K562 (cell line): ENCODE data around the gene ZNF652. TPM values are rescaled to one million over a fixed set of nuclear protein-coding genes. Genes with fewer than 3 reads are reported as not detected.

Experiments
- DMBX1 ChIP-seq: fragments of 250-450 bp; sonication (Bioruptor Pico); IDR thresholded peaks from 2 replicates; pipeline ENCODE4 v1.8.0; 2022; ENCODE audit warnings: inconsistent platforms, mild to moderate bottlenecking, moderate library complexity, borderline replicate concordance
- KLF1 ChIP-seq: fragments of 450-650 bp; IDR thresholded peaks from 2 replicates; pipeline ENCODE4 v1.6.1; 2016; ENCODE audit warnings: missing genetic modification characterization, missing compliant biosample characterization
- LCOR ChIP-seq: sonication (generic); formaldehyde crosslinking; IDR thresholded peaks from 2 replicates; pipeline ENCODE4 v1.8.0; 2022; ENCODE audit warnings: mild to moderate bottlenecking, missing genetic modification reagents
- SRSF3 ChIP-seq: fragments of 200-400 bp; formaldehyde crosslinking; IDR thresholded peaks from 2 replicates; pipeline ENCODE4 v1.6.1; 2016; ENCODE audit warnings: mild to moderate bottlenecking, low read length, moderate library complexity; ENCODE audit not compliant: insufficient read depth
- TAL1 ChIP-seq: fragments of 450-650 bp; IDR thresholded peaks from 2 replicates; pipeline ENCODE4 v1.6.1; 2016; ENCODE audit warnings: mild to moderate bottlenecking
- TARDBP ChIP-seq: fragments of 450-650 bp; IDR thresholded peaks from 2 replicates; pipeline ENCODE4 v1.6.1; 2016
- TFAM ChIP-seq: fragments of 250-450 bp; sonication (Bioruptor Pico); conservative IDR thresholded peaks from 2 replicates; pipeline ENCODE4 v1.5.0; 2021; ENCODE audit warnings: mild to moderate bottlenecking, moderate library complexity
- U2AF1 ChIP-seq: fragments of 200-400 bp; formaldehyde crosslinking; optimal IDR thresholded peaks from 2 replicates; pipeline ENCODE3; 2017; ENCODE audit warnings: mild to moderate bottlenecking, low read depth, low read length, moderate library complexity
- ZNF124 ChIP-seq: sonication (generic); formaldehyde crosslinking; IDR thresholded peaks from 2 replicates; pipeline ENCODE4 v1.8.1; 2022; ENCODE audit warnings: missing genetic modification reagents
- ZNF589 ChIP-seq: fragments of 200-800 bp; sonication (Bioruptor generic); IDR thresholded peaks from 2 replicates; pipeline ENCODE4 v1.6.1; 2016; ENCODE audit warnings: low read depth, missing genetic modification characterization, missing compliant biosample characterization
- ZNF707 ChIP-seq: fragments of 250-450 bp; sonication (Bioruptor Pico); conservative IDR thresholded peaks from 2 replicates; pipeline ENCODE4 v1.8.0; 2022; ENCODE audit warnings: inconsistent platforms, mild to moderate bottlenecking, moderate library complexity
- polyA plus RNA-seq, 8 experiments: library from polyadenylated mRNA; depleted of rRNA in 4 of 8; stranded (reverse) in 5 of 8; unstranded in 3 of 8; fragments of >200 nt; fragmentation: Nextera tagmentation in 2 of 8; fragmentation: Illumina TruSeq in 1 of 8; extraction: Ambion mirVana in 2 of 8; extraction: Trizol in 1 of 8; gene quantifications; 2 replicates each; pipeline versions ENCODE4 v1.2.1 to v1.2.3, GENCODE V29; 2011 to 2014; ENCODE audit warnings: inconsistent platforms in 1 of 8, missing spikeins in 1 of 8
- total RNA-seq, 7 experiments: library from RNA; depleted of rRNA in 6 of 7; stranded (reverse); fragments of >200 nt in 6 of 7; fragmentation: Illumina TruSeq in 2 of 7; extraction: Trizol in 2 of 7; gene quantifications; 2 replicates each; pipeline versions ENCODE4 v1.2.1 to v1.2.3, GENCODE V29; 2011 to 2021; ENCODE audit warnings: low replicate concordance in 1 of 7
- TF ChIP-seq, protein P1 (sequence below): fragments of 250-450 bp; sonication (Bioruptor Pico); IDR thresholded peaks from 2 replicates; pipeline ENCODE4 v1.5.0; 2021
- TF ChIP-seq, protein P2 (sequence below), 2 experiments: fragments of 450-650 bp in 1 of 2; IDR thresholded peaks; 2 replicates each; pipeline ENCODE4 v1.6.1; 2011 to 2017; ENCODE audit warnings: low read depth in 2 of 2, antibody characterized with exemption in 1 of 2, borderline replicate concordance in 1 of 2, low read length in 1 of 2, mild to moderate bottlenecking in 1 of 2, mixed read lengths in 1 of 2; ENCODE audit not compliant: control insufficient read depth in 1 of 2
- TF ChIP-seq, protein P3 (sequence below): fragments of 250-450 bp; sonication (Bioruptor Pico); IDR thresholded peaks from 2 replicates; pipeline ENCODE4 v1.4.0; 2020
- TF ChIP-seq, protein P4 (sequence below), 3 experiments: fragments of 200-800 bp in 1 of 3; fragments of 250-450 bp in 1 of 3; fragments of 450-650 bp in 1 of 3; sonication (Bioruptor Pico) in 1 of 3; sonication (Bioruptor generic) in 1 of 3; formaldehyde crosslinking in 1 of 3; IDR thresholded peaks; 2 replicates each; pipeline versions ENCODE4 v1.6.1 to v1.8.0; 2016 to 2022; ENCODE audit warnings: mild to moderate bottlenecking in 2 of 3, missing genetic modification characterization in 2 of 3, missing compliant biosample characterization in 1 of 3, moderate library complexity in 1 of 3

Gene ZNF652
- total and polyA plus RNA-seq, 9 of the 15 experiments (the other 6 are each of a cell fraction or from before 2014, with no cell fraction given) = 5.1 to 15.5 (median 7.8) TPM

DNA sequence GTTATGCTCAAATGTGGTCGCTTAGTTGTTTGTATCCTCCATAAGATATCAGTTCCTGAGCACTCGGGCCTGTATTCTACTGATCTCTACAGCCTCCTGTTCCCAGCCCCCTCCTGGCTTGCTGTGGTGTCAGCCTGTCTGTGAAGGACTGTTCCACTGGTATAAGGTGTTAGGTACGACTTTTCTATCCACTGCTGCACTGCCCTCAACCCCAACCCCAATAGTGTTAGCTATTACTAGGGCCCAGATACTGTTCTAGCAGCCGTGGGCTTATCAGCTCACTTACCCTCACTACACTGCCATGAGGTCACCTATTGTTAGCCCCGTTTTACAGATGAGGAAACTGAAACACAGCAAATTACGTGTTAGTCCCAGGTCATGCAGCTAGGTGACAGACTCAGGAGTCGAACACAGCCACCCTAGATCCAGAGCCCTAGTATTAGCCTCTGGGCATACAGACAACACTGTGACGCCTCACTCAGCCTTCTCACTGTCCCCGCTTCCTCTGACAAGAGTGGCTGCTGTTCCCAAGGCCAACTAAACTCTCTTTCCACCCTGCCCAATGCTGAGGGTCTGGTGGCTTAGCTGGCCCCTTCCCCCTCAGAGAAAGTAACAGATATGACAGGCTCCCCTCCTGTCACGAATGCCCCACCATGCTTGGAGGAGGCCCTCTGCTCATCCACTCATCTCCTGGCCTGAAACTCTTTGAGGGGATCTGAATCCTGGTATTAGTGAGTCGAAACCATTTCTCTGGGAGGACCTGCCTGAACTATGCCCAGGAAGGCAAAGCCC, 25.6 kb upstream of the ZNF652 start (continued):
- TF ChIP-seq, protein P1, sequence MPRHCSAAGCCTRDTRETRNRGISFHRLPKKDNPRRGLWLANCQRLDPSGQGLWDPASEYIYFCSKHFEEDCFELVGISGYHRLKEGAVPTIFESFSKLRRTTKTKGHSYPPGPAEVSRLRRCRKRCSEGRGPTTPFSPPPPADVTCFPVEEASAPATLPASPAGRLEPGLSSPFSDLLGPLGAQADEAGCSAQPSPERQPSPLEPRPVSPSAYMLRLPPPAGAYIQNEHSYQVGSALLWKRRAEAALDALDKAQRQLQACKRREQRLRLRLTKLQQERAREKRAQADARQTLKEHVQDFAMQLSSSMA (CRISPR knock-in tag) = no peak
- no peak for TF ChIP-seq TARDBP
- TF ChIP-seq SRSF3 = no peak
- TF ChIP-seq ZNF124 (CRISPR knock-in tag) = no peak
- TF ChIP-seq, protein P2, sequence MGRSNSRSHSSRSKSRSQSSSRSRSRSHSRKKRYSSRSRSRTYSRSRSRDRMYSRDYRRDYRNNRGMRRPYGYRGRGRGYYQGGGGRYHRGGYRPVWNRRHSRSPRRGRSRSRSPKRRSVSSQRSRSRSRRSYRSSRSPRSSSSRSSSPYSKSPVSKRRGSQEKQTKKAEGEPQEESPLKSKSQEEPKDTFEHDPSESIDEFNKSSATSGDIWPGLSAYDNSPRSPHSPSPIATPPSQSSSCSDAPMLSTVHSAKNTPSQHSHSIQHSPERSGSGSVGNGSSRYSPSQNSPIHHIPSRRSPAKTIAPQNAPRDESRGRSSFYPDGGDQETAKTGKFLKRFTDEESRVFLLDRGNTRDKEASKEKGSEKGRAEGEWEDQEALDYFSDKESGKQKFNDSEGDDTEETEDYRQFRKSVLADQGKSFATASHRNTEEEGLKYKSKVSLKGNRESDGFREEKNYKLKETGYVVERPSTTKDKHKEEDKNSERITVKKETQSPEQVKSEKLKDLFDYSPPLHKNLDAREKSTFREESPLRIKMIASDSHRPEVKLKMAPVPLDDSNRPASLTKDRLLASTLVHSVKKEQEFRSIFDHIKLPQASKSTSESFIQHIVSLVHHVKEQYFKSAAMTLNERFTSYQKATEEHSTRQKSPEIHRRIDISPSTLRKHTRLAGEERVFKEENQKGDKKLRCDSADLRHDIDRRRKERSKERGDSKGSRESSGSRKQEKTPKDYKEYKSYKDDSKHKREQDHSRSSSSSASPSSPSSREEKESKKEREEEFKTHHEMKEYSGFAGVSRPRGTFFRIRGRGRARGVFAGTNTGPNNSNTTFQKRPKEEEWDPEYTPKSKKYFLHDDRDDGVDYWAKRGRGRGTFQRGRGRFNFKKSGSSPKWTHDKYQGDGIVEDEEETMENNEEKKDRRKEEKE (IDR thresholded peaks at IDR 0.05; ENCODE audit: borderline replicate concordance in 1 of 2, control insufficient read depth in 1 of 2, low read depth in 2 of 2, low read length in 1 of 2) = no peak
- TF ChIP-seq TFAM = no peak
- no peak for TF ChIP-seq KLF1 (tag)
- TF ChIP-seq, protein P3, sequence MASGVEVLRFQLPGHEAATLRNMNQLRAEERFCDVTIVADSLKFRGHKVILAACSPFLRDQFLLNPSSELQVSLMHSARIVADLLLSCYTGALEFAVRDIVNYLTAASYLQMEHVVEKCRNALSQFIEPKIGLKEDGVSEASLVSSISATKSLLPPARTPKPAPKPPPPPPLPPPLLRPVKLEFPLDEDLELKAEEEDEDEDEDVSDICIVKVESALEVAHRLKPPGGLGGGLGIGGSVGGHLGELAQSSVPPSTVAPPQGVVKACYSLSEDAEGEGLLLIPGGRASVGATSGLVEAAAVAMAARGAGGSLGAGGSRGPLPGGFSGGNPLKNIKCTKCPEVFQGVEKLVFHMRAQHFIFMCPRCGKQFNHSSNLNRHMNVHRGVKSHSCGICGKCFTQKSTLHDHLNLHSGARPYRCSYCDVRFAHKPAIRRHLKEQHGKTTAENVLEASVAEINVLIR (CRISPR knock-in tag) = no peak
- 0 out of 2 replicates have a peak, but pooled peaks have one; percentile 19 for TF ChIP-seq DMBX1 (CRISPR knock-in tag)
- TF ChIP-seq TAL1 = peak; percentile 45; the same call in 1 of the 2 replicates
- TF ChIP-seq, protein P4, sequence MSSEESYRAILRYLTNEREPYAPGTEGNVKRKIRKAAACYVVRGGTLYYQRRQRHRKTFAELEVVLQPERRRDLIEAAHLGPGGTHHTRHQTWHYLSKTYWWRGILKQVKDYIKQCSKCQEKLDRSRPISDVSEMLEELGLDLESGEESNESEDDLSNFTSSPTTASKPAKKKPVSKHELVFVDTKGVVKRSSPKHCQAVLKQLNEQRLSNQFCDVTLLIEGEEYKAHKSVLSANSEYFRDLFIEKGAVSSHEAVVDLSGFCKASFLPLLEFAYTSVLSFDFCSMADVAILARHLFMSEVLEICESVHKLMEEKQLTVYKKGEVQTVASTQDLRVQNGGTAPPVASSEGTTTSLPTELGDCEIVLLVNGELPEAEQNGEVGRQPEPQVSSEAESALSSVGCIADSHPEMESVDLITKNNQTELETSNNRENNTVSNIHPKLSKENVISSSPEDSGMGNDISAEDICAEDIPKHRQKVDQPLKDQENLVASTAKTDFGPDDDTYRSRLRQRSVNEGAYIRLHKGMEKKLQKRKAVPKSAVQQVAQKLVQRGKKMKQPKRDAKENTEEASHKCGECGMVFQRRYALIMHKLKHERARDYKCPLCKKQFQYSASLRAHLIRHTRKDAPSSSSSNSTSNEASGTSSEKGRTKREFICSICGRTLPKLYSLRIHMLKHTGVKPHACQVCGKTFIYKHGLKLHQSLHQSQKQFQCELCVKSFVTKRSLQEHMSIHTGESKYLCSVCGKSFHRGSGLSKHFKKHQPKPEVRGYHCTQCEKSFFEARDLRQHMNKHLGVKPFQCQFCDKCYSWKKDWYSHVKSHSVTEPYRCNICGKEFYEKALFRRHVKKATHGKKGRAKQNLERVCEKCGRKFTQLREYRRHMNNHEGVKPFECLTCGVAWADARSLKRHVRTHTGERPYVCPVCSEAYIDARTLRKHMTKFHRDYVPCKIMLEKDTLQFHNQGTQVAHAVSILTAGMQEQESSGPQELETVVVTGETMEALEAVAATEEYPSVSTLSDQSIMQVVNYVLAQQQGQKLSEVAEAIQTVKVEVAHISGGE (CRISPR knock-in tag; IDR thresholded peaks at IDR 0.05) = 0 out of 6 replicates have a peak, but pooled peaks of 1 of the 3 experiments have one; percentile 24
- TF ChIP-seq U2AF1 = no peak
- TF ChIP-seq ZNF707 = no peak
- peak; percentile 66 for TF ChIP-seq ZNF589
- TF ChIP-seq LCOR (CRISPR knock-in tag) = no peak
